ENCODE data around the gene KLHL40.
A peak's percentile ranks its signal among the peaks of the same experiment; 100 is the strongest.

KLHL40 gene

DNA sequence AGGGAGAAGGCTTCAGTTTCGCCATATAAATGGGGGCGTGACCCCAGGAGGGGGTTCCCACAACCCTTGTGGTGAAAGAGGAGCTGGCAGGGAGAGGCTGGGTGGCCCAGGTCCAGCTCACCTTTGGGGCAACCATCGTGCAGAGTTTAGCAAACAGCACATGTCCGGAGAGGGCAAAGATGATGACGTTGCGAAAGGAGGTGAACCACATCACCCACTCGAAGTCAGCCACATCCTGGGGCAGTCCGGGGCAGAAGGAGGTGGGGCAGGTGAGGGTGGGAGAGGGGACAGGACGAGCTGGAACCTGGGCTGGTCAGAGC is 13.5 kb downstream of the KLHL40 start:
- peak; percentile 12 for DNase-seq (ENCODE audit: low read depth)
- TF ChIP-seq, protein P1, sequence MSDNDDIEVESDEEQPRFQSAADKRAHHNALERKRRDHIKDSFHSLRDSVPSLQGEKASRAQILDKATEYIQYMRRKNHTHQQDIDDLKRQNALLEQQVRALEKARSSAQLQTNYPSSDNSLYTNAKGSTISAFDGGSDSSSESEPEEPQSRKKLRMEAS (IDR thresholded peaks at IDR 0.05; ENCODE audit: low read depth, low read length), result no peak
- TF ChIP-seq MYC (IDR thresholded peaks at IDR 0.05; ENCODE audit: low read depth, low read length), result no peak
- TF ChIP-seq, protein P2, sequence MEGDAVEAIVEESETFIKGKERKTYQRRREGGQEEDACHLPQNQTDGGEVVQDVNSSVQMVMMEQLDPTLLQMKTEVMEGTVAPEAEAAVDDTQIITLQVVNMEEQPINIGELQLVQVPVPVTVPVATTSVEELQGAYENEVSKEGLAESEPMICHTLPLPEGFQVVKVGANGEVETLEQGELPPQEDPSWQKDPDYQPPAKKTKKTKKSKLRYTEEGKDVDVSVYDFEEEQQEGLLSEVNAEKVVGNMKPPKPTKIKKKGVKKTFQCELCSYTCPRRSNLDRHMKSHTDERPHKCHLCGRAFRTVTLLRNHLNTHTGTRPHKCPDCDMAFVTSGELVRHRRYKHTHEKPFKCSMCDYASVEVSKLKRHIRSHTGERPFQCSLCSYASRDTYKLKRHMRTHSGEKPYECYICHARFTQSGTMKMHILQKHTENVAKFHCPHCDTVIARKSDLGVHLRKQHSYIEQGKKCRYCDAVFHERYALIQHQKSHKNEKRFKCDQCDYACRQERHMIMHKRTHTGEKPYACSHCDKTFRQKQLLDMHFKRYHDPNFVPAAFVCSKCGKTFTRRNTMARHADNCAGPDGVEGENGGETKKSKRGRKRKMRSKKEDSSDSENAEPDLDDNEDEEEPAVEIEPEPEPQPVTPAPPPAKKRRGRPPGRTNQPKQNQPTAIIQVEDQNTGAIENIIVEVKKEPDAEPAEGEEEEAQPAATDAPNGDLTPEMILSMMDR (IDR thresholded peaks at IDR 0.05; ENCODE audit: low read depth, low read length), result no peak
- no peak for TF ChIP-seq POLR2A (IDR thresholded peaks at IDR 0.05; ENCODE audit: extremely low read depth, insufficient read length)
- no peak overlapping the region for H3K4me3 ChIP-seq (ENCODE audit: low read depth, low read length)

DNA sequence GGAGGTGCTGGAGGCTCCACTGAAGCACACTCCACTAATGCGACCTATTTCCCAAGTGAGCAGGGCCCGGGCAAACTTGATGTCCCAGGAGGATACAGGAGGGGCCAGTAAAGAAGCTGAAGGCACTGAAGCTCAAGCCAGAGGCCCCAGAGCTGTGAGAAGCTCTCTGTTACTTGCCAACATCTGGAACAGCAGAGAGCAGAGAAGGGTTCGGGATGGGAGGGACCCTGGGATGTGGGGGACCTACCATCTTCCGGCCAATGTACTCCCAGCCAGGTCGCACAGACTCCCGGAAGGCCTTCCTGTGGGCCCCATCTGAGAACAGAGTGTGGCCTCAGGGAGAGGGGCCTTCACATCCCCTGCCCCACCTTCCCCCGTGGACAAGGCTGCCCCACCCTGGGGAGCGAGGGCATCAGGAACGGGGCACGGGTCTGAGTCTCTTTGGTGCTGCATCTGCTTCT is 14.2 kb downstream of the KLHL40 start:
- DNase-seq (ENCODE audit: low read depth), result peak; percentile 46
- TF ChIP-seq, protein P2 (IDR thresholded peaks at IDR 0.05; ENCODE audit: low read depth, low read length), result no peak
- TF ChIP-seq MYC (IDR thresholded peaks at IDR 0.05; ENCODE audit: low read depth, low read length) (no peak), POLR2A (IDR thresholded peaks at IDR 0.05; ENCODE audit: extremely low read depth, insufficient read length) (no peak)
- TF ChIP-seq, protein P1 (IDR thresholded peaks at IDR 0.05; ENCODE audit: low read depth, low read length), result no peak

DNA sequence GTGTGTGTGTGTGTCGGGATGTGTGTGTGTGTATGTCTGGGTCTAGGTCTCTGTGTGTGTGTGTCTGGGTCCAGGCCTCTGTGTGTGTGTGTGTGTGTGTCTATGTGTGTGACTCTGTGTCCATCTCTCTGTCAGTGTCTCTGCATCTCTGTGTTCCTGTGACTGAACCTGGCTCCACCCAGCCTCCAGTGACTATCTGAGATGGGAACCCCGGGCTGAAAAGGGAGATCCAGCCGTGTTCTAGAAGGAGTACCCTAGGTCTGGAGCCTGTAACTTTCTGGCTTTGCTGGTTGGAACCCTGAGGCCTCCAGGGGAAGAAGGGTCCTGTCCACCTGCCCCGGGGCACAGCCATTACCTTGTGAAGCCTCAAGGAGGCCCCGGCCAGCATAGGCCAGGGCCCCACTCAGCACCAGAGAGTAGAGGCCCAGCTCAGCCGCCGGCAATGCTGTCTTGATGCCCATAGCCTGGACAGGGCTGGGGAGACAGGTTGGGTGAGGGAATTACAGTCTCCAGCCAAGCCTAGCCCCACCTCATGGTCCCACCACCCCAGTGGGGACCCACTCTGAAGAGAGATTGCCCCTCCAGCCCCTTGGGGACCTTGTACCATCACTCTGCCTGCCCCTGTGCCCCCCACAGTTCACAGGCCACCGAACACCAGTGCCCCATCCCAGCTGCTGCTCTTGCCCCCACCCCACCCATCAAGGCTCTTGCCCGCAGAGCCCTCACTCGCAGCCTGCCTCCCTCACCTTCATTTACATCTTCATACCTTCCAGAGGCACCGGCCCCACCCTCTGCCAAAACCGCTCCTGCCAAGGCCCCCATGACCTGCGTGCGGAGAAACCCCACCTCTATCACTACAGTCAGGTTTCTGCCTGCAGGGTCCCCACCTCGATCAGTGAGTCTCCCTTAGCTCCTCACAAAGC is 15.3 kb downstream of the KLHL40 start:
- H3K4me3 ChIP-seq (ENCODE audit: low read depth, low read length), result no peak overlapping the region
- no peak for DNase-seq (ENCODE audit: low read depth)
- TF ChIP-seq POLR2A (IDR thresholded peaks at IDR 0.05; ENCODE audit: extremely low read depth, insufficient read length), result no peak

More for the DNA sequence above, 14.2 kb downstream of the KLHL40 start:
- H3K4me3 ChIP-seq (ENCODE audit: low read depth, low read length), result no peak overlapping the region

DNA sequence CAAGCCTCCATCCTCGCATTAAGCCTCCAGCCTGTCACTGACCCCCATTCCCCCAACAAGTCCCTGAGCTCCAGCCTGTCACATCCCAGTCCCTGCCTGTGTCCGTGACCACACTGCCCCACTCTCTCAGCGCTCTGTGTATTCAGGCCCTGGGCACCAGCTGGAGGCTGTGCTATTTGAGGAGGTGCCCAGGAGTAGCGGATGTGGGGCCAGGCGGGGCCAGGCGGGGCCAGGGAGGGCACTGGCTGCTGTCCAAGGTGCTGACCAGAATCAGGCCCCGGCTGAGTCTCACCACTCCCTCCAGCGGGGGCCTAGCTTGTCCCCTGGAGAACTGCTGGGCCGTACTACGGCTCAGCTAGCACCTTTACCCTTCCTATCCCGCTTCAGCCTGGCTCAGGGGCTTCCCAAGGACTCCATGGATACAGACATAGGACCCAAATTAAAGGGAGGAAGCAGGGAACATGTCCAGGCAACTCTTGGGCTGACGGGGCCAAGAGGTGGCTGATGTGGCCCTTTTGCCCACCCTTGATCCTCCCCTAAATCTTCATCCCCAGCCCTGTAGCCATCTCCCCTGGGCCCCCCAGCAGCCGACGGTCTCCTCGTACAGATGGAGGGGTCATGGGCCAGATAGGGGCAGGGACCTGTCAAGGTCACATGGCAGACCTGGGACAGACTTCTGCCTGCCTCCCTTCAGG is 16.2 kb downstream of the KLHL40 start:
- H3K4me3 ChIP-seq (ENCODE audit: low read depth, low read length), result no peak overlapping the region
- TF ChIP-seq, protein P2 (IDR thresholded peaks at IDR 0.05; ENCODE audit: low read depth, low read length), result no peak
- TF ChIP-seq, protein P1 (IDR thresholded peaks at IDR 0.05; ENCODE audit: low read depth, low read length), result 0 out of 2 replicates have a peak, but pooled peaks have one; percentile 17
- TF ChIP-seq MYC (IDR thresholded peaks at IDR 0.05; ENCODE audit: low read depth, low read length) (no peak), POLR2A (IDR thresholded peaks at IDR 0.05; ENCODE audit: extremely low read depth, insufficient read length) (no peak)
- peak; percentile 63 for DNase-seq (ENCODE audit: low read depth)

DNA sequence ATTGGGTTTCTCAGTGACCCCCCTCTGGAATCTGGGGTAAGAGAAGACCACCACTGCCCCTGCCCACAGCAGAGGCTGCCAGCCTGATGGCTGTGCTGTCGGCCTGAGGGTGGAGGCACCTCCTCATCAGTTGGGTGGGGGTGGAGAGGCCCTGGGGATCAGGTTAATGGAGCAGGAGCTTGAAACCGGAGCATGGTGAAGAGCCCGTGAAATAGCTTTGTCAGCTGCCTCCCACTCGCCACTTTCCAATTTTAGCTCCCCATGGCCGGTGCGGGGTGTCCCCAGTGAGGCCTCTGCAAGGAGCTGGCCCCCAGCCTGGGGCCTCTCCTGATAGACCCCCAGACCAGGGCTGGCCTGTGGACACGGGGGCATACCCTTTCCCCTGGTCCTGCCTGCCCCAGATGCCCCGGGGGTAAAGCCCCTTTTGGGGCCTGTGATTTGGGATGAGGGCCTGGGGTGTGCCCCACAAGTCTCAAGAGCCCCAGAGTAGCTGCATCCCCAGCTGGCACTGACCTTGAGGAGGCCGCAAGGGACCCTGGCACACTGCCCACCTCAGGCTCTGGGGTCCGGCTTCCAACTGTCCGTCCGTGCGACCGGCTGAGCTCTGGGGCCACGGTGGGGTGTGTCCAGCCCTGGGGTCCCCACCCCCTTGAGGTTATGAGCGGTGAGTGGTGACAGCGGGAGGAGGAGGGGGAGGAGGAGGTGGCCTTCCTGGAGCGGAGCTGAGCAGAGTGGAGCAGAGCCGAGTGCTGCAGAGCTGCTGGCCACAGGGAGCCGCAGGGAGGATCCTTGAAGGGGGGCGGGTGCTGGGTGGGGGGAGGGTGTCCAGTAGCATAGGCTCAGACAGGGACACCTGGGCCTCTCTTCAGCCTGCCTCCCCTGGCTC is 17.0 kb downstream of the KLHL40 start, which contains the start of gene HHATL:
Gene HHATL (minus strand): TSS at position 733 of the 886 bp plus-strand sequence. CDS start 1,972 bp downstream, outside the sequence.
- TF ChIP-seq POLR2A (IDR thresholded peaks at IDR 0.05; ENCODE audit: extremely low read depth, insufficient read length), result no peak
- TF ChIP-seq MYC (IDR thresholded peaks at IDR 0.05; ENCODE audit: low read depth, low read length), result no peak
- TF ChIP-seq, protein P1 (IDR thresholded peaks at IDR 0.05; ENCODE audit: low read depth, low read length), result no peak
- TF ChIP-seq, protein P2 (IDR thresholded peaks at IDR 0.05; ENCODE audit: low read depth, low read length), result no peak
- DNase-seq (ENCODE audit: low read depth), result no peak
- H3K4me3 ChIP-seq (ENCODE audit: low read depth, low read length), result no peak within 1 kb of the TSS

Measured in NB4 (cell line).